Uterus (tissue), 2 donors: Measurements from ENCODE around the gene BCAT1.

ENCODE experiments used
- CTCF ChIP-seq, 4 experiments: fragments of 200-600 bp in 2 of 4; fragments of 450-650 bp in 2 of 4; sonication (generic) in 2 of 4; IDR thresholded peaks; one replicate each; pipeline ENCODE4 v1.5.1; 2016 to 2019; ENCODE audit warnings: antibody characterized with exemption in 4 of 4, mild to moderate bottlenecking in 2 of 4, moderate library complexity in 1 of 4
- POLR2A ChIP-seq, 2 donors: fragments of 450-650 bp; IDR thresholded peaks; one replicate each; pipeline ENCODE4 v1.6.1; 2016; ENCODE audit warnings: antibody characterized with exemption in 2 of 2, mild to moderate bottlenecking in 1 of 2, moderate library complexity in 1 of 2

- TF ChIP-seq CTCF (IDR thresholded peaks at IDR 0.05): no peak
- TF ChIP-seq POLR2A (IDR thresholded peaks at IDR 0.05): no peak
Measured at GRCh38 chr12:24853588-24853987, 95.3 kb downstream of the BCAT1 start.
